NCI-H2029 treated with DMSO at 0.1 percent for 48 hours (cell line): ENCODE results near the gene RUVBL1.

ENCODE experiments used
- DNase-seq: peaks from one replicate; lab custom pipeline; 2025; lab: John Stamatoyannopoulos, UW

The RUVBL1 gene

DNA sequence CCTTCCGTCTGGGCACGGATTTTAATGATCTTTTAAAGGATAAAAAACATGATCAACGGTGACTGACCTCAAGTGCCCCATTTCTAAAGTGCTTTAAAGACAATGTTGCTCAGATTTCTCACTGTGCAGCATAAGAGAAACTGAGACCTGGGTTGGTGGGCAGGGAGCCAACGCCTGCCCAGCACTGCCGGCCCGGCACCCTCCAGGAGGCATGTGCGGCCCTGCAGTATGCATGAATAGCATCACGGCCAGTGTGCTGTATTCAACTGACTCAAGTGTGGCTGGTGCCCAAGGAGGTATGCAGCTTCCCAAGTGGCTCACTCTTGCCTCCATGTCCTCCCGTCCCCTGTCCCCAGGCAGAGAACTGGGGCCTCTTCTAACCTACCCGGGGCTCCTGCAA is 41.1 kb downstream of the RUVBL1 start:
- no peak for DNase-seq

DNA sequence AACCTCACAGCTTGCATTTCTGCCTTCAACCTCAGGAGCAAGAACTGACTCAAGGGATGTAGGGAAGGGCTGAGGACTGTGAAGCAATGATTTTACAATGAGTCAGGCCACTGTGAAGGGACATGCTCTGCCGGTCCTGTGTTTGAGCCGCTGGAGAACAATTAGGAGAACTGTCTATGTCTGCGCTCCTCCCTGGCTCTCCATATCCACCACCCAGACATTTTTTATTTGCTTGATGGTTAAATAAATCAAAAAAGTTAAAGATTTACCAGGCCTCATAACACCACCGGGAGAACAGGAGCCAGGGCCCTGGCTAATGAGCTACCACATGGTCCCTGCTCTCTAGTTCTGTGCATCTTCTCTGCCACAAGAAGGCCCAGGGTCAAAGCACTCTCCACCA is 41.8 kb downstream of the RUVBL1 start:
- no peak for DNase-seq

DNA sequence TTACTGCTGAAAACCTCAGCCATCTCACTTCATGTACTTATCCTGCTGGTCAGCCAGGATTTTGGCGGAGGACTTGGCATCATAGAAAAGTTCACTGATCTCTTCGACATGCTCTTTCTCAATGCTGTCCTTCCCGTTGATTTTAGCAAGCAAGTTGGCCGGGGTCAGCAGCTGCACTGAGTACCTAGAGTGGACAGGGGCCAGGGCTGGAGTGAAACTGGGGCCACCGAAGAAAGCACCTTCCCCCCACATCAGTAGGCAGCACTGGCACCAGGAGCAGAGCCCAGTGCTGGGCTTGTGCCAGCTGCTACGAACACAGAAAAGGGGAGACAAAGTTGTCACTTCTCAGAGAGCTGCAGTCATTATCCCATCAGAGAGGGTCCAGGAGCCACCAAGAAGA is 42.4 kb downstream of the RUVBL1 start:
- no peak for DNase-seq

DNA sequence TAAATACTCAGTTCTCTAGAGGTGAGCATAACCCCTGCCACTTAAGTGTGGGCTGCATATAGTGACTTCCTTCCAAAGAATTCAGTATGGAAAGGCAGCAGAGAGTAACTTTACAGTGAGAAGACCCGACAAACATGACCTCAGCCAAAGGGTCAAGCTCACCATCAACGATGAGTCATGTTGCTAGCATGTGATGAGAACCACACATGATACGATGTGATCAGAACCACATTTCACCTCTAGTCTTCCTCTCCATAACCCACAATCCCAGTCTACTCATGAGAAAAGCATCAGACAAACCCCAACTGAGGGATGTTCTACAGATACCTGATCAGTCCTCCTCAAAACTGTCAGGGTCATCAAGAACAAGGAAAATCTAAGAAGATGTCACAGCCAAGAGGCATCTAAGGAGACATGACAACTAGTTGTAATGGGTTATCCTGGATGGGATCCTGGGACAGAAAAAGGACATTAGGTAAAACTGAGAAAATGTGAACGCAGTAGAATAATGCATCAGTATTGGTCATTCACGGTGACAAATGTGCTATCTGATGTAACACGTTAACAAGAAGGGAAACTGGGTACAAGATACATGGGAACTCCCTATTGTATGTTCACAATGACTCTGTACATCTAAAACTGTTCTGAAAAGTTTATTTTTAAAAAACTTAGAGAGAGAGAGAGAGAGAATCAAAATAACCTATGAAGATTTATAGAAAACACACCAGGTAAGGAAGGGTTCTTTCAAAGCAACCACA is 43.1 kb downstream of the RUVBL1 start:
- DNase-seq: no peak

DNA sequence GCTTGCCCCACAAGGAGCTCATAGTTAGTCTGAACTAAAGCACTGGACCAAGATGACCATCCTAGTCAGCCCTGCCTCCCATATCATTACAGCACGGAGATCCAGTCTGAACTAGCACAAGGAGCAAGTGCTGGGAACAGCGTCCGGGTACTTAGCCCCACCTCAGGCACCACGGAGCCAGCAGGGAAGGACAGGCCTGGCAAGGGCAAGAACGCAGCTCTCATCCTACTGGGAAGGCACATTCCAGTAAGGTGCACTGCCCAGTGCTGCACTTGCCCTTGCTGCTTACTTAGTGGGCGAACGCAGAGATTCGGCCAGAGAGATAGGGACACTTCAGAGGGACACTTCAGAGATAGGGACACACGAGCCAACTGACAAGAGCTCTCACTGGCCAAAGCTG is 43.8 kb downstream of the RUVBL1 start:
- DNase-seq: no peak

DNA sequence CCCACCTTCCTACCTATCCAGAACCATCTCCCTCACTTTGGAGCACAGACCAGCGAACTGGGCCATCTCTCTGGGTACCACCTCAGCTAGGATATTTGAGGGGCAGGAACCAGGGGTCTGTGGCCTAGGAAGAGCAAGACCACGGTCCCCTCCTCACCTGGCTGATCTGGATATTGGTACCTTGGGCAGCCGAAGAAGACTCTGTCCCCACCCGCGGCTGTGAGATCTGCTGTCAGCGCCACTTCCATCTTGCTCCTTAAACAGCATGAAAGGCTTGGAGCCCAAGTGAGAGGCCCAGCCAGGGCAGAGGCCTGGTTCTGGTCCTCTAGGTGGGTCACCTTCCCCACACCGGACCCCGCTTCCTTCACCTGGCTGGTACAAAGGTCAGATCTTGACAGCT is 44.7 kb downstream of the RUVBL1 start:
- DNase-seq: no peak

DNA sequence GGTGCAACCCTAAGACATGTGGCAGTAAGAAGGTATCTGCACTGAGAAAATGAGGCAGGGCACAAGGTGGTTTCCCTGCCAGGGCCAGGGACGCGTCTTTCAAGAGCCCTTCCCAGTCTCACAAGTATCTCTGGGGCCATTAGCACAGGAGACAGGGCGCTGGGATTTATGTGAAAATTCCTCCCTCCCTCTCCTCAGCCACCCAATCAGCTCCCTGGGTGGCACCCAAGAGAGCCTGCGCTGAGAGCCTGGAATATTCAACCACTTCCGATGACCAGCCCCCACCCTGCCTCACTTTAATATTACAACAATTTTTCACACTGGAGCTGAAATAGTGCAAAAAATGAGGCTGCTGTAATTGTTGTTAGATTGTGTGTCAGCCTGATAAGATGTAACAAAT is 45.3 kb downstream of the RUVBL1 start:
- no peak for DNase-seq

DNA sequence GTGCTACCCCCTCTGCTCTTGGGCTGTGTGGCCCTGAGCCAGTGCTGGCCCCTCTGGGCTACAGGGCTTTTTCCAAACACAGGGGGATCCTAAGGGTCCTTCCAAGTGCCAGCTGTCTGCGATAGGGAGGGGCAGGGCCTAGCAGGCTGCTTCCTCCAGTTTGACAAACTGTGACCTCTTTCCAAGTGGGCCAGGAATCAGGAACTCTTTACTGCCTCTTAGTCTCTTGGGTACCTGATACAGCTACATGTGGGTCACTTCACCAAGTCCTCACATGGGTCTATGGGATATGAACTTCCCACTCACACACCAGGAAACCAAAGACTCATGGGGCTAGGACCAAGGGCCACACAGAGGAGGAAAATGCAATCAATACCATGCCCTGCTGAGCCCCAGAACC is 45.9 kb downstream of the RUVBL1 start:
- DNase-seq: no peak

DNA sequence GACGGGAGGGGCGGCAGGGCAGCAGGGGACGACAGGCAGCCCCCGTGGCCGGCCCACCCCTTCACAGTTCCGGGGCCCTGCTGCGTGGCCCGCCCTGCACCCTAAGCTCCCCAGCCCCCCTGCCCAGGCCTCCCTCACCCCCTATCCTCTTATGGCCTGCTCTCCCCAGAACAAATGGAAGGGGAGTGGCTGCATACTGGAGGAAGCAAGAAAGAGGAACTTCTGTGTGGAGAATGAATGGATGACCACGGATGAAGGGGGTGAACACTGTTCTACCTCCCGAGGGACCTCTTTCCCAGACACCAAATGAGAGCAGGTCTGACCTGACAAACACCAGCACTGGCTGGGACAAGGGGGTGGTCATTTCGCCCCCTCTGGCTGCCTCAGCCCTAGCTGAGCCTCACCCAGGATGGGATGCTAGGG is 46.4 kb downstream of the RUVBL1 start:
- DNase-seq: no peak

DNA sequence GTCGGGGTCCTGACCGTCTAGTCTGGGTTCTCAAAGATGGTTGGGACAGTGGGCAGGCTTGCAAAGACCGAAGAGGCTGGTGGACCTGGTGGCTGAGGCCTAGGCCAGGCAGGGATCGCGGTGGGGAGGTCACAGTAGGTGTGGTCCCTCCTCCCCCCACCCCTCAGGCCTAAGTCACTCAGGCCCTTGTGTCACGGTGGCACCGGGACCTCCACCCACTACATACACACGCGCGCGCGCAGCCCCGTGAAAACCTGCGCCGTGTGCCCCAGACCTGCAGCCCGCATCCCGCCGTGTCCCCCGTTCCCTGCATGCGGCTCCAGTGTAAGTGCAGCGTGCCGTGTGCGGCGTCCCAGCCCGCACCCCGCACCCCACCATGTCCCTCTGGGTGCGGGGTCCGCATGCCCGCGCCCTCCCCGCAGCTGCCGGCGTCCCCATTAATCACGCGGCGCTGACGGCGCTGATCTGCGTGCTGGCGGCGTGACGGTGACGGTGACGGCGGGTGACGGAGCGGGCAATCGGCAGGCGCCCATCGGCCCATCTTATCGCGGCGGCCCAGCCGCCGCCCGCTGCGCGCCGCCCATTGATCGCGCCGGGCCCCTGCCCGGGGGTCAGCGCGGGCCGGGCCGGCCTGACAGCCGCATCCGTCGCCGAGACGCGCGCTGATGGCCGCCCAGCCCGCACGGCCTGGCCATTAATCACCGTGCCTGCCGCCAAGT is 47.0 kb downstream of the RUVBL1 start:
- DNase-seq: no peak

DNA sequence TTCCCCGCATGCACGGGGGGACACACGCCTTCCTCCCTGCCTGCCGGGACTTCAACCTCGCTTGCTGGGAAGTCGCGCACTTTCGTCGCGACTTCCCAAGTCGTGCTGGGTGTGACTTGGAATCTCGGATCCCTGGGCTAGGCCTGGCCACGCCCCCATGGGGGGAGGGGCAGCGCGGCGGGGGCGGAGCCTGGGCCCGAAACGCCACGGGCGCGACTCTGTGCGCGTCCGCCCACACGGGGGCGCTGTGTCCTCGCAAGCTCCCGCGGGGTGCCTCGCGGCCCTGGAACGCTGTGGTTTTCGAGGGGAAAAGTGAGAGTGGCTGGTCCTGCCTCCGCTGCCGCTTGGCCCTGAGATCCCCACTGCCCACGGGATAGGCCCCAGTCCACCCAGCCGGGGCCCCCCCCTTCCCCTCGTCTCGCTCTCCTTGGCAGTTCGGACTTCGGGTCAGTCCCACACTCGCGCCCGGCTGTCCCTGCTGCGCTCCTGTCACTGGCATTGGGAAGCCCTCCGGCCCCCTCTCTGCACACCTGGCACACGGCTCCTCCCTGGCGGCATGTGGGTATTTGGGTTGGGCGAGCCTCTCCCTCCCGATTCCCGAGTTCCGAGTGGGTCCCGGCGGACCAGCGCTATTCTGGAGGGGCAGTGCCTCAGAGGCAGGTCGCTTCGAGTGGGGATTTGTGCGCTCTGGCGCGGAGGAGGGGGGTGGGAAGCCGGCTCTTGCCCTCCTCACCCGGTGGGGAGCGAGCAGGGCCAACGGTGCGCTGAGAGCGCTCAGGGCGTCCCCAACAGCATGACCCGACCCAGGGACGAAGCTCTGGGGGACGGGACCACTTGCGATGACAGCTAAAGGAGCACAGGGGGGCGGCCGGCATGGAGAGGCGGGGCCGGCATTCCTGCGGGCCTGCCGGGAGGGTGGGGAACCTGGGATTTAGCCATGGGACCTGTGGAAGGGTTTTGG is 47.8 kb downstream of the RUVBL1 start:
- DNase-seq: peak; percentile 65

DNA sequence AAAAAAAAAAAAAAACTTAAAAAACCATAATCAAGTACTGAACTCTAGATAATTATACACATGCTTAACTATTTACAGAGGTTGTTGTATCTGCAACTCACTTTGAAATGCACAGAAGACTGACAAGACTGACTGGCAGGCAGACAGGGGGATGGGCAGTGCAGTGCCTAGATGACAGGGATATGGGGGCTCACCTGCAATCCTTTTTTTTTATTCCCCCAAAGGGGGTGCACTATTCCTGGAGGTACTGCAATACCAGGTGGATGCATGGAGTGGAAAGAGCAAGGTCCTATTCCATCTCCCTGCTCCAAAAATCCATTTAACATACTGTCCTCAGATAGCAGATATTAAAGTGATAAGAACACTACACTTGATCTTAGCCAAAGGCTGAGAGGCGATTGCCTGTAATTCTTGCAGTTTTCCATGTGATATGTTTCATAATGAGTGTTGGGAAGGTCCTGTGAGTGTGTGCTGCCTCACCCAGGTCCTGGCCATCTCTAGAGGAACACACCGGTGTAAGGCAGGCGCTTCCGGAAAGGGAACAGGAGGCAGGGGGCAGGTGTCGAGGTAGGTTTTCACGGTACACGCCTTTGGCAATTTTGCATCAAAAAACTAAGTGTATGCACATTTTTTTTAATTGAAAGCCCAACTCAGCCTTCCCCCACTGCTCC is 48.6 kb downstream of the RUVBL1 start:
- peak; percentile 35 for DNase-seq

DNA sequence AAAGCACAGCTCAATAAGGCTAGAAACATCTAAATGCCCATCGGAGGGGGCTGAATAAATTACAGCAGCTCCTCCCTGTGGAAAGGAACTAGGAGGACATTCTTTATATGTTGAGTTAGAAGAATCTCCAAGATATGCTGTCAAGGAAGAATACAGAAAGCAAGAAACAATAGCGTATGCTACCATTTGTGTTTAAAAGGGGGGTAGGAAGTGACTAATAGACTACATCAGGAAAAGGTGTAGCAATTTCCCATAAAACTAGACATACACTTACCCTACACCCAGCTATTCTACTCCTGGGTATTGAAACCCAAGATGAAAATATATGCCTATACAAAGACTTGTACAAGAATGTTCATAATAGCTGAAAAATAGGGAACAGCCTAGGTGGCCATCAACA is 49.8 kb downstream of the RUVBL1 start:
- DNase-seq: no peak

DNA sequence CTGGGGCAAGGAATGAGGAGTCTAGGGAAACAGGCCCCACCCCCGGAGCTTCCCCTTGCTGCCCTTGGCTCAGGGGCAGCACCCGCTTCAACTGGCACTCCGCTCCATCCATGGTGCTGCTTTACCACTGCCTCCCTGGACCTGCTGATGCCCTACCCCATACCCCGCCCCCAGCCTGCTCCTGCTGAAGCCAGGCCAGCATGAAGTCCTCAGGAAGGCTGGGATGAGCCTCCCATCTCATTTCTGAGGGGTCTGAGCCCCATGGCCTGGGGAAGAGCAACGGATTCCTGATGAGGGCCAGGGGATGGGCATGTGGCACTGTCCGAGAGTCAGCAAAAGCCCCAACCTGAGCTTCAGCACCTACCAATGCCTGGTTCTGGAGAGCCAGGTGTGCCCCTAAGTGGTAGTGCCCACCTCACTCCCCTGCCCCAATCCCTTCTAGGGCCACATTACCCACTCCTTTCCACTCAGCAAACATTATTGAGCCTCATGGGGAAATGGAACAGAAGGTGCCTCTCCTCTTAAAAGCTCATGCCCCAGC is 50.4 kb downstream of the RUVBL1 start:
- no peak for DNase-seq

DNA sequence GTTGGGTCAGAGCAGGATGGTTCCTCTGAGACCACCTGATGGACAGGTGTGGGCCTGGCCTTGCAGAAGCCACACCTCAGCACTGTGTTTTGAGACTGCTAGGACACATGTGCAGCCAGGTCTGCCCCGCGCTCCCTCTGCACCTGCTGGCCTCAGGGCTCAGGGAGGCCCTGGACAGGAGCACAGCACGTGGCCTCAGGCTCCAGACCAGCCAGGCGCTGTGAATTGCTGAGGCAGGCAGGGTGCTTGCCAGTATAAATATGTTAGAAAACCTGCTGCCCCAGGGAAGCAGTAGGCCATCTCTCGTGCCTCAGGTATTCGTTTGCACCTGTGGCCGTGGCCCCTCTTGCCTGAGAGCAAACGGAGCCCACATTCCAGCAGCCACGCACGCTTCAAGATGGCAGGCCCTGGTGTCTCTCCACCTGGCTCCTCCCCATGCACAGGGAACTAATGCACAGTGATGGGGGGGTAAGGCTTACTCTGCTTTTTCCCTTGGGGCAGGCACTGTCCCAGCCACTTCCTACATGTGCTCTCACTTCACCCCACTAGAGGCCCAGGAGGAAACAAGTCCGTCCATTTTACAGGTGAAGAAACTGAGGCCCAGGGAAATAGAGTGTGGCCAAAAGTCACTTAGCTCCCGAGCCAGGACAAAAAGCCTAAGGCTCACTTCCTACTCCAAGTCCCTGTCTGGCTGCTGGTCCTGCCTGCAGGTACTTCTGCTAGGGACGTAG is 51.0 kb downstream of the RUVBL1 start:
- DNase-seq: no peak

DNA sequence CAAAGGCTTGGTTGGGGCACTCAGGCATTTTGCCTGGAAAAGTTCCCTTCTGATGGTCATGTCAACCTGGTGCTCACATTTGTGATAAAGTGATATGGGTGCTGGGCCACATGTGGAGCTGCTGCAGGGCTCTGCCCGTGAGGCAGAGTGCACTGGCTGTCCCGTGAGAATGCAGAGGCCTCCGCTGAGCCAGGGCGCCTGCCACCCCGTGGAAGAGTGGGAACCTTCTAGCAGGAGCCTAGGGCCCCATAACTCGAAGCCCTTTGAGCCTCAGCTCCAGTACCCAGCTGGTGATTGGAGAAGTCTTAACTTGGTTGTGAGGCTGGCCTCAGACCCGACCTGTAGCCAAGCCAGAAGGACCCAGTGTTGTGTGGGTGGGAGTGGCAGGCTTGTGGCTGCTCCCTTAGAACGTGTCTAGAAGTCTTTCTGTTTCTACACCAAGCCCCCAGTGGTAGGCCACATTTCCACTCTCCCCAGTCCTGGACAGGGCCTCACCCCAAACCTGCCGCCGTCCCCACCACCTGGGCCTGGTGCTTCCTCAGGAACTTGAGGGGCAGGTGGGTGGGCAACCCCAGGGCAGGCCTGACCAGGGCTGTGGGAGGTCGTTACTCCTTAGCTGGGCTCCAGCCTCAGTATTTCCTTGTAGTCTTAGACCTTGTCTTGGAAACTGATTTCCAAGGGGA is 51.7 kb downstream of the RUVBL1 start:
- no peak for DNase-seq

DNA sequence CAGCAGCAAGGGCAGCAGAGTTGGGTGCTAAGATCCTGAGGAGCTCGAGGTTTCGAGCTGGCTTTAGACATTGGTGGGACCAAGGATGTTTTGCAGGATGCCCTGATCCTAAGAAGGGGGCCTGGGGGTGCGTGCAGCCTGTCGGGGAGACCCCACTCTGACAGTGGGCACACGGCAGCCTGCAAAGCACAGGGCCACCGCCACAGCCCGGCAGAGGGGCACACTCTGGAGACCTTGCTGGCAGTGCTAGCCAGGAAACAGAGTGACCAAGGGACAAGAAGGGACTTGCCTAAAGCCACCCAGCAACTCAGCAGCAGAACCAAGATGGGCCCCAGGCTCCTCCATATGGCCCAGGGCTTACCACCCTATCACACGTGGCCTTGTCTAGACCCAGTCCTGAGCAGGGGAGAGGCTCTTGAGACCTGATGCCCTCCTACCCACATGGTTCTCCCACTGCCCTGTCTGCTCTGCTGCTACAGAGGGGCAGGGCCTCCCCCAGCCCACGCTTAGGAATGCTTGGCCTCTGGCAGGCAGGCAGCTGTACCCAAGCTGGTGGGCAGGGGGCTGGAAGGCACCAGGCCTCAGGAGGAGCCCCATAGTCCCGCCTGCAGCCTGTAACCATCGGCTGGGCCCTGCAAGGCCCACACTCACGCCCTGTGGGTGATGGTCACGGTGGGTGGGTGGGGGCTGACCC is 52.6 kb downstream of the RUVBL1 start:
- DNase-seq: no peak

DNA sequence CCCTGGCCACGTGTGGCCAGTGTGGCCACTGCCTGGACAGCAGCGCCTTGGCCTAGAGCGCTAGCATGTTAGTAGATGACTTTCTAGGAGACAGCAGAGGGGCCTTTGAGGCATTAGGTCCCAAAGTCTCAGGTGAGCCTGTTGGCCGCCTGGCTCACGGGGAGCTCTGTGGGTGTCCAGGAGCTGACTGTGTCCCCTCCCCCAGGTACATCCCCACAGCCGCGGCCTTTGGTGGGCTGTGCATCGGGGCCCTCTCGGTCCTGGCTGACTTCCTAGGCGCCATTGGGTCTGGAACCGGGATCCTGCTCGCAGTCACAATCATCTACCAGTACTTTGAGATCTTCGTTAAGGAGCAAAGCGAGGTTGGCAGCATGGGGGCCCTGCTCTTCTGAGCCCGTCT is 54.3 kb downstream of the RUVBL1 start:
- no peak for DNase-seq

DNA sequence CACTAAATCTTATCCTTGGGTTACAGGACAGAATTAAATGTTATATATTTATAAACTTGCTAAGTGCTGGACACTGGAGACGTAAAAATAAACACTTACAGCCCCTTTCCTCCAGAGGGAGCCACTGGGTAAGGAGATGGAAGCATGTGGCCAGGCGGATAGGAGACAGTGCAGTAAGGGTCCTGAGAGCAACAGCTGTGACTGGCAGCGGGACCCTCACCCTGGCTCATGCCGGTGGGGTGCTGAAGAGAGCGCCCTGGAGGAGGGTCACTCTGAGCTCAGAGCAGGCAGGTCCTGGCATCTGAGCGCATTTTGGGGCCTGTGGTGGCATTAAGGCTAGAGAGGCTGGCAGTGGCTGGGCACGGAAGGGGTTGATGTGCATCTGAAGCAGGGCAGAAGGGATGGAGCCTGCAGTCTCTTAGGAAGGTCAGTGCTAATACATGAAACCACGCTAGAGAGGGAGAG is 55.4 kb downstream of the RUVBL1 start:
- no peak for DNase-seq

DNA sequence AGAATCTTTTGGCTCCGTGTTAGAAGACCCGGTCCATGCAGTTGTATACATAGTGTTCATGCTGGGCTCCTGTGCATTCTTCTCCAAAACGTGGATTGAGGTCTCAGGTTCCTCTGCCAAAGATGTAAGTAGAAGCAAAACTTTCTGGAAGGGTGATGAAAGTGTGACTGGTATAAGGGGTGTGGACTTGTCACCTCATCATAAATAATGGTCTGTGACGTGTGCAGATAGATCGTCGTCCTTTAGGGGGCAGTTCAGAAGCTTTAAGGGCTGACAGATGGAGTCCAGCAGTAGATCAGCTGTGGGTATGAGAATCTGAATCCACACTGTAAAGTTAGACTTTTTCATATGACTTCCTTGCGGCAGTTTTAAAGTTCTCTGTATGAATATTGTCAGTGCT is 56.1 kb downstream of the RUVBL1 start:
- DNase-seq: no peak
